ENCODE data around the gene COG2.
"Not testable (repeated sequence)": the region's sequence is repeated elsewhere in the genome, so short reads cannot be mapped to it uniquely, and the experiment has no call there.

The COG2 gene

GRCh38 chr1:230627767-230628166 is 14.5 kb upstream of the COG2 start:
- no peak for DNase-seq (ENCODE audit: low read depth)

GRCh38 chr1:230629511-230629910 is 12.8 kb upstream of the COG2 start:
- DNase-seq (ENCODE audit: low read depth): peak; percentile 47

GRCh38 chr1:230631477-230631876 is 10.8 kb upstream of the COG2 start:
- DNase-seq (ENCODE audit: low read depth): no peak

GRCh38 chr1:230632273-230632873 is 9.9 kb upstream of the COG2 start:
- peak; percentile 51 for DNase-seq (ENCODE audit: low read depth)

DNA sequence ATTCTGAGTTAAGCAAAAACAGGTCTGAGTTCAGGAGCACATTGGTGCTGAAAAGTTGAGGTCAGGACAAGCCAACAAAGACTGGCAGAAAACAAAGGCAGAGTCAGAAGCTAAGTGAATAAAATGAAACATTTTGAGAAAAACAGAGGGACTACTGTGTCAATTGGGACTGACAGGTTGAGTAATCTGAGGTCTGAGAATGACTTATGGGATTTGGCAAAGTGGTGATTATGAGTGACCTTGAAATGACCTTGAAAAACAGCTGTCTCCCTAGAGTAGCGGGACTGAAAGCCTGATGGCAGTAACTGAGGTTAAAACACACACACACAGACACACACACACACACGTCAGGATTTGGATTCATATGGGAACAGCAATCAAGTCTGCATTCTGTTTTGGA is 8.8 kb upstream of the COG2 start:
- peak; percentile 20 for DNase-seq (ENCODE audit: low read depth)

DNA sequence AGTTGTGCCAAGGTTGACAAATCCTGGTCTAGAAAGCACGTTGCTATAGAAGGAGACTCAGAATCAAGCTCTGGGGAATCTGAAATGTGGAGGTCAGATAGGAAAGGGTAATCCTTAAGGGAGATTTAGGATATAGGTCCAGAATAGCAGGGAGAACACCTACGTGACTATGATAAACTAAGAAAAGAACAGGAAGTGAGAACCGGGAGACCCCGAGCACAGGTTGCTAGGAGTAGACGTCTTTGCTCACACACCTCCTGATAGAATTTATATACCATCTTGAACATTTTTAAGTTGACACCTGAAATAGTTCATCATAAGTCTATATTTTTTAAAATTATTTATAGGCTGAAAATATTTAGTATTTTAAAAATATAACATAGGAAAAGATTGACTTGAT is 7.9 kb upstream of the COG2 start:
- no peak for DNase-seq (ENCODE audit: low read depth)

- no peak for DNase-seq (ENCODE audit: low read depth)
Measured at GRCh38 chr1:230636575-230637148, 5.6 kb upstream of the COG2 start.

- no peak for DNase-seq (ENCODE audit: low read depth)
Measured at GRCh38 chr1:230639714-230640209, 2.5 kb upstream of the COG2 start.

- DNase-seq (ENCODE audit: low read depth): peak; percentile 79
Measured at GRCh38 chr1:230641346-230641745, 935 bp upstream of the COG2 start.

DNA sequence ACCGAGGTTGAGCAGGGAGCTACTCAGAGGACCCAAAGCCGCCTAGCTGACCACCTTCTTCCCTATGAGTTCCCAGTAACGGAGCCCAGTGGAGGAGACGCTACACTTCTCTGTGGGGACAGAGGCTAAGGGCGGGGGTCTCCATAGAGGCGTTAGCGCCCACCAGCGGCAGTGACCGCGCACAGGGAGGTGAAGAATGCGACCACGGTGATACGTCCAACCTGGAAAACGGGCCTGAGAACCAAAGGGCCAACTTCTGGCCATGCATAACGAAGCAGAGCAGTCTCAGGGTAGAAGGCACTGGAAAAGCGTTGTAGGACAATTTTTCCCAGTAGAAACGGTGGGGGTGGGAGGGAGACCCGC is 400 bp upstream of the COG2 start:
- no peak for DNase-seq (ENCODE audit: low read depth)

DNA sequence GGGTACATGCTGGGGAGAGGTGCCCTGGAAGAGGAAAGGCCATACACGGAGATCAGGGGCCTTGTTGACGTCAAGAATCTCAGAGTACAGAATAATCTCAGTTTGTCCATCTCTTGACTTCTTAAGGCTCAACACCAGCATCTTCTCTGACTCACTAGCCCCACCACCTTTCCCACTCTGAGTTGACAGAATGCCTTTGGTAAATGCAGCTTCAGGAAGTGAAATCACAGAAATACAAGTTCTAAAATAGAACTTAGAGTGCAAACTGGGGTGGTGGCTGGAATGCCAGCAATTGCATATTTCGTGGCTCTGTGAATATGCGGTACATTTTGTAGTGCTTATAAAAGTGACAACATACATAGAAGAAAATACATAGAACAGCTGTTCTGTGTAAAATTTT is 1.6 kb downstream of the COG2 start:
- peak; percentile 84 for DNase-seq (ENCODE audit: low read depth)

DNA sequence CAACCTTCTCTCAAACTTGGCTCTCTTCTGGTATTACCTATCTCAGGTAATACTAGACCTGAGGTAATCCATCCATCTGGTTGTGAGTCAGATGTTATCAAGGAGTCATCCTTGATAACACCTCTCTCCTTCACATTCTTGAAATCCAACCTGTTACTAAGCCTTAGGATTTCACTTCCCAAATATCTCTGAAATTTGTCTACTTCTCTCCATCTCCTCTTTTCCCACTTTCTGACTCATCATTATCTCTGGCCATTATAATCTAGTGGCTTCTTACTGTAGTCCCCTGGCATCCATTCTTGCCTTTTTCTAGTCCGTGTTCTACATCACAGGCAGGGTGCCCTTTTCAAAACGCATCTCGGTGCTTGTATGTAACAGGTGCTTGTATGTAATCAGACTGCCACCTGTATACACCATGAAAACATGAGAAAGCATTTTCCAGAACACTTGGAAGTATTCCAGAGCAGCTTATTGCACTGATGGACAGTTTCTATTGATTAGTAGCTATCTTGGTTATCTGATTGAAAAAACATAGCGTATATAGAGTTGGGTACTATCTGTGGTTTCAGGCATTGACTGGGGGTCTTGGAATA is 4.5 kb downstream of the COG2 start:
- DNase-seq (ENCODE audit: low read depth): no peak

- DNase-seq (ENCODE audit: low read depth): no peak
Measured at GRCh38 chr1:230647321-230647720, 5.0 kb downstream of the COG2 start.

GRCh38 chr1:230648114-230648513 is 5.8 kb downstream of the COG2 start:
- no peak for DNase-seq (ENCODE audit: low read depth)

DNA sequence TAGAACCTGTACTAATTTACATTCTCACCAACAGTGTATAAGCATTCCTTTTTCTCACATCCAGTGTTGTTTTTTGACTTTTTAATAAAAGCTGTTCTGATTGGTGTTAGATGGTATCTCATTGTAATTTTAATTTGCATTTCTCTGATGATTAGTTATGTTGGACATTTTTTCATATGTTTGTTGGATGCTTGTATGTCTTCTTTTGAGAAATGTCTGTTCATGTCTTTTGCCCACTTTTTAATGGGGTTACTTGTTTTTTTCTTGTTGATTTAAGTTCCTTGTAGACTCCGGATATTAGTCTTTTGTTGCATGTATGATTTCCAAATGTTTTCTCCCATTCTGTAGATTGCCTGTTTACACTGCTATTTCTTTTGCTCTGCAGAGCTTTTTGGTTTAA is 8.0 kb downstream of the COG2 start:
- DNase-seq (ENCODE audit: low read depth): no peak

GRCh38 chr1:230651235-230651634 is 9.0 kb downstream of the COG2 start:
- no peak for DNase-seq (ENCODE audit: low read depth)

DNA sequence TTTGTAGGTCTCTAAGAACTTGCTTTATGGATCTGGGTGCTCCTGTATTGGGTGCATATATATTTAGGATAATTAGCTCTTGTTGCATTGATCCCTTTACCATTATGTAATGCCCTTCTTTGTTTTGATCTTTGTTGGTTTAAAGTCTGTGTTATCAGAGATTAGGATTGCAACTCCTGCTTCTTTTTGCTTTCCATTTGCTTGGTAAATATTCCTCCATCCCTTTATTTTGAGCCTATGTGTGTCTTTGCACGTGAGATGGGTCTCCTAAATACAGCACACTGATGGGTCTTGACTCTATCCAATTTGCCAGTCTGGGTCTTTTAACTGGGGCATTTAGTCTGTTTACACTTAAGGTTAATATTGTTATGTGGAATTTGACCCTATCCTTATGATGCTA is 14.4 kb downstream of the COG2 start:
- not testable (repeated sequence) for DNase-seq (ENCODE audit: low read depth)

DNA sequence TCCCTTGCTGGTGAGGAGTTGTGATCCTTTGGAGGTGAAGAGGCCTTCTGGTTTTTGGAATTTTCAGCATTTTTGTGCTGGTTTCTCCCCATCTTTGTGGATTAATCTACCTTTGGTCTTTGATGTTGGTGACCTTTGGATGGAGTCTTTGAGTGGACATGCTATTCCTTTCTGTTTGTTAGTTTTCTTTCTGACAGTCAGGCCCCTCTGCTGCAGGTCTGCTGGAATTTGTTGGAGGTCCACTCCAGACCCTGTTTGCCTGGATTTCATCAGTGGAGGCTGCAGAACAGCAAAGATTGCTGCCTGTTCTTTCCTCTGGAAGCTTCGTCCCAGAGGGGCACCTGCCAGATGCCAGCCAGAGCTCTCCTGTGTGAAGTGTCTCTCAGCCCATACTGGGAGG is 15.8 kb downstream of the COG2 start:
- DNase-seq (ENCODE audit: low read depth): not testable (repeated sequence)

GRCh38 chr1:230658691-230659090 is 16.4 kb downstream of the COG2 start:
- no peak for DNase-seq (ENCODE audit: low read depth)

DNA sequence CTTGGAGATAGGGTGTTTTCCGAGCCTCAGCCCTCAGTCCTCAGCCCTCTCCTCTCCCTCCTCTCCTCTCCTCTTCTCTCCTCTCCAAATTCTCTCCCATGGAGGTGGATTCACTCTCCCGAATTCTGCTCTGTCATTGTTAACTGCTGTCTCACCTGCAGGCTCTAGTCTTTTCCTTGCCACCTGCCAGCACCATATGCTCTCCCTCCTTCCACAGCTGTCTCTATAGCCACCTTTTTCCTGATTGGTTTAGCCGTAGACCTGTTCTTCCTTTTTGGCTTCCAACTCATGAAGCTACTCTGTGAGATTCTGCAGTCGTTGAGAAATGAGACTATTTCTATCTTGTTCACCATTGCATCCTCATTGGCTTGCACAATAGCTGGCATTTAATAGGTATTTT is 19.7 kb downstream of the COG2 start:
- DNase-seq (ENCODE audit: low read depth): no peak

DNA sequence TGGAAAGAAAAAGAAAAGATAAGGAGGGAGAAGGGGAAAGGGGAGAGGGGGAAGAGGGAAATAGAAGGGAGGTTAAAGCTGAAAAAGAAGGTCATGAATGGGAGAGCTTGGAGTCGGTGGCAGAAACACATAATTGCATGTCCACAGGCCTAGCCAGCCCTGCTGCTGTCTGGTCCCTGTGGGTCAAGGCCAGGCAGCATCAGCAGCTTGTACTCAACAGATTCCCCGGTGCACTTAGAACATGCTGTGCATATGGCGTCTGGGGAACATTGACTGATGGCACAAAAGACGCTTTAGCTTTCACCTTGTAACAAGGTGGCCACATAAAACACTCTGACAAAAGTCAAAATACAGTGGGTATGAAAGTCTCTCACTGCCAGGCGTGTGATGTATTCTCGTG is 25.9 kb downstream of the COG2 start:
- DNase-seq (ENCODE audit: low read depth): no peak

- no peak for DNase-seq (ENCODE audit: low read depth)
Measured at GRCh38 chr1:230669543-230669942, 27.3 kb downstream of the COG2 start.

- DNase-seq (ENCODE audit: low read depth): no peak
Measured at GRCh38 chr1:230674581-230674980, 32.3 kb downstream of the COG2 start.

GRCh38 chr1:230677200-230677599 is 34.9 kb downstream of the COG2 start:
- no peak for DNase-seq (ENCODE audit: low read depth)

Measured in iris pigment epithelial cell (primary cell).